HG02885 (cell line): Measurements from ENCODE around the gene SLC35A1.
"Not testable (repeated sequence)": the region's sequence is repeated elsewhere in the genome, so short reads cannot be mapped to it uniquely, and the experiment has no call there.

Source experiments
- ATAC-seq: cut with Tn5 transposase; IDR thresholded peaks from one replicate; pipeline ENCODE4 v1.9.1; 2021; ENCODE audit warnings: mild to moderate bottlenecking; ENCODE audit not compliant: unreplicated experiment, poor library complexity

SLC35A1 gene, protein sequence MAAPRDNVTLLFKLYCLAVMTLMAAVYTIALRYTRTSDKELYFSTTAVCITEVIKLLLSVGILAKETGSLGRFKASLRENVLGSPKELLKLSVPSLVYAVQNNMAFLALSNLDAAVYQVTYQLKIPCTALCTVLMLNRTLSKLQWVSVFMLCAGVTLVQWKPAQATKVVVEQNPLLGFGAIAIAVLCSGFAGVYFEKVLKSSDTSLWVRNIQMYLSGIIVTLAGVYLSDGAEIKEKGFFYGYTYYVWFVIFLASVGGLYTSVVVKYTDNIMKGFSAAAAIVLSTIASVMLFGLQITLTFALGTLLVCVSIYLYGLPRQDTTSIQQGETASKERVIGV

GRCh38 chr6:87472525-87473418 is at the start of gene SLC35A1:
Gene SLC35A1 (plus strand): TSS chr6:87472974. CDS start chr6:87473004, 30 bp downstream.
- ATAC-seq = peak; percentile 96

DNA sequence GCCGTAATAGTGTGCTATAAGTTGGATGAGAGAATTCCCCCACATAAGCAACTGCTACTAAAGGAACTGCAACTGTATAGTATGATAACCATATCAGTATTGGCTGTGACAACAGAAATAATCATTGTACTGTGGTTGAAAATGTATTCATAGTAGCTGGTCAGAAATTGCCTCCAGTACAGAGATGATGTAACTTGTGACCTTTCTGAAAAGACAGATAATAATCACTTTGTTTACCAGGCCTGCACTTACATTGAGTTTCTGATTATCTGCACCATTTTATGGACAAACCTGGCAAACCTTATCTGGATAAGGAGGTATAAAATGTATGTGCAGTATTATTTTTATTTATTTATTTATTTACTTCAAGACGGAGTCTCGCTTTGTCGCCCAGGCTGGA is 46.0 kb upstream of the SLC35A1 start:
- ATAC-seq = no peak

DNA sequence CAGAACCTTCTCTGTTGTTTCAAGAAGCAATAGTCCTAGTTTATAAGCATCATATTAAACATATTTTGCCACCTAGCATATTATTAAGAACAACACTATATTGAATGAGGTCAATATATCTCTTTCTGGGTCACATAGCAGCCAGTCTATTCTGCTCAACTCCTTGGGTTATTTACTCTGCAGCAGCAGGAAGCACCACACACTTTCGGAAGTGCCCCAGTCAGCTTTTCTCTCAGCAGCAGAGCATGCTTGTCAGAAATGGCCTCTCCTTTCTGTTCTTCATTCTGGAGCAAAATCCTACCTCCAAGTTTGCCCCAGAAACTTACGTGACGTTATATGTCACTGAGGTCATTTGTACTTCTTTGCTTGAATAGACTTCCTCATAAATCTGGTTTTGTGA is 42.3 kb upstream of the SLC35A1 start:
- ATAC-seq = no peak

GRCh38 chr6:87431263-87431662 is 41.5 kb upstream of the SLC35A1 start:
- no peak for ATAC-seq

DNA sequence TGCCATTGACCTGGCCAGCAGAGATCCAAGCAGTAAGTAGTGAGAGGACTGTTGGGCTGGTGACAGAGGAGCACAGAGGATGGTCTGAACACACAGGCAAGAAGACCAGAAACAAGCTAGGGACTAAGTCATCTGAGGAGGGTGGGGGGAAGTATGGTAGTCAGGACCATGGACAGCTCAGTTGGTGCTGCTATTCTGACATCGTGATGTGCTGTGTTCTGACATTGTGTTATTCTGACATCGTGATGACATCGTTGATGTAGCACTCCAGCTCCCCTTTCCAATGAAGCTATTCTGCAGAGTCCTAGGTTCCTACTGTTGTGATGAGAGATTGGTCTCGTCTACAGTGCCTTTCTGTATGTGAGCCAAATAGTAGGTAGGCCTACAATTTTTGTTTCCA is 36.3 kb upstream of the SLC35A1 start:
- peak; percentile 51 for ATAC-seq

DNA sequence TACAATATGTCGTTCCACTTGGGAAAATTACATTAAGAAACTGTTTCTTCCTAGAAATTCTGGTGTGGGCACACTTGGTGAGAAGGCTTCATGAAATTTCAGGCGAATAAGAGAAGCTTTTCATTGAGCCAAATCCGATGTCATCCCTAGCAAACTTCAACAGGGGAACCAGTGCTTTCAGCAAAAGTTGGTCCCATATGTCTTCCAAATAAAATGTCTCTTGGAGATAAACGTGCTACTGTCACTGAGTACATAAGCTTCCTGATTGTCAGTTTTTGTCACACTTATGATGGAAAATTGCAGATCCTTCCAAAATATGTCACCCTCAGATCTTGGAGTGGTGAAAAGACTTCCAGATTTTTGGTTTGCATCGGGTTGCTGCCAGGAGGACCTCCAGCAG is 31.1 kb upstream of the SLC35A1 start:
- ATAC-seq = no peak

- no peak for ATAC-seq
Observed at GRCh38 chr6:87444362-87444761, 28.4 kb upstream of the SLC35A1 start.

DNA sequence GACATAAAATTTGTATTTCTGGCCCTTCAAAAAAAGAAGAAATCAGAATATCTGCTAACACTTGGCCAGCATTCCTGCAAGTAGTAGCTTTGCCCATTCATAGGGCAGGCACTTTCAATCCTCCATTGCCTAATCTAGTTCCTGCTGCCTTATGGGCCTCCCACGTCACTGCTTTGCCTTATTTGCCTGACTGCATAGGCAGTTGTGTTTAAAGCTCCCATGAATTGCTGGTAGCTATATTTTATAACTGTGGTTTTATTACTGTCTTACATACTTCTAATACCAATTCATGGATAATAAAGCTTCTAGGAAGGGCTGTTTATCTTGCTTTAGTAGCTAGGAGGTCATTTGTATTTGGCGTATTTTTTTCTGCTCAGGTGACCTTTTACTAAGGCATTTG is 7.7 kb upstream of the SLC35A1 start:
- no peak for ATAC-seq

GRCh38 chr6:87473419-87473903 is 687 bp downstream of the SLC35A1 start:
- peak; percentile 72 for ATAC-seq

GRCh38 chr6:87481931-87482330 is 9.2 kb downstream of the SLC35A1 start:
- ATAC-seq = no peak

GRCh38 chr6:87482366-87482765 is 9.6 kb downstream of the SLC35A1 start:
- no peak for ATAC-seq

DNA sequence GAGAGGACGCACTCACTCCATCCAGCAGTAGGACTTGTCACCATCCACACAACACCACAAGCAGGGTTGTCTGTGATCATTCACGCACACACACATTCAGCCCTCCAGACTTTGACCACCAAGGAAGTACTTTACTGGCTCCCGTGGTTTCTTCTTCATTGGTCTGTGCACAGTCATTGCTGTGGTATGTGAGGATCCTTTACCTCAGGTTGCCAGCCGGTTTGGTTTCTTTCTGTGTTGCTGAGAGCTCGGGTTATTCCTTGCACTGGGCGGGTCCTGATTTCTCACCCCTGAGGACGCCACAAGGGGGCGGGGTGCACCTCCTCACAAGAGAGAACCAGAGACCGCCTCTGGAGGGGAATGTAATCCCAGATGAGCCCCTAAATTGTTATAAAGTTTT is 11.2 kb downstream of the SLC35A1 start:
- ATAC-seq = no peak

DNA sequence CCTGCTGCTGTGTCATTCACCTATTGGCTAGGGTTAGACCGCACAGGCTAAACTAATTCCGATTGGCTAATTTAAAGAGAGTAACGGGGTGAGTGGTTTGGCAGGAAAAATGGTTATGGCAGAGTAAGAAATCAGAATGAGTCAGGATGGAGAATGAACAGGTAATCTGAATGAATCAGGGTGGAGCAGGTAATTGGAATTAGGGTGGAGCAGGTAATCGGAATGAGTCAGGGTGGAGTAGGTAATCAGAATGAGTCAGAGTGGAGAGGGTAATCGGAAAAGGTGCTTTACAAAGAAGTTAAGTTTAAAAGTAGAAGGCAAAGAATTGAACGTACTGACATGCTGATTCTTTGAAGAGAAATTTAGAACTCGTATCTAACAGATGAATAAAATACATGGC is 11.7 kb downstream of the SLC35A1 start:
- ATAC-seq = no peak

GRCh38 chr6:87487555-87487954 is 14.8 kb downstream of the SLC35A1 start:
- no peak for ATAC-seq

DNA sequence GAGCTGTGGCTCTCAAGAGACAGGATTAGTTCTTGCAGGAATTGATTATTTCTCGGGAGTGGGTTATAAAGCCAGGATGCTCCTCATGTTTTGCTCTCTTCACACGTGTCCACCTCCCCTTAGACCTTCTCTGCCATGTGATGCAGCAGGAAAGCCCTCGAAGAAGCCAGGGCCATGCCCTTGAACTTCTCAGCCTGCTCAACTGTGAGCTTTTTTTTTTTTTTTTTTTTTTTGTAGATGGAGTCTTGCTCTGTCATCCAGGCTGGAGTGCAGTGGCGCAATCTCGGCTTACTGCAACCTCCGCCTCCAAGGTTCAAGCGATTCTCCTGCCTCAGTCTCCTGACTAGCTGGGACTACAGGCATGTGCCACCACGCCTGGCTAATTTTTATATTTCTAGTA is 16.6 kb downstream of the SLC35A1 start:
- ATAC-seq = not testable (repeated sequence)

DNA sequence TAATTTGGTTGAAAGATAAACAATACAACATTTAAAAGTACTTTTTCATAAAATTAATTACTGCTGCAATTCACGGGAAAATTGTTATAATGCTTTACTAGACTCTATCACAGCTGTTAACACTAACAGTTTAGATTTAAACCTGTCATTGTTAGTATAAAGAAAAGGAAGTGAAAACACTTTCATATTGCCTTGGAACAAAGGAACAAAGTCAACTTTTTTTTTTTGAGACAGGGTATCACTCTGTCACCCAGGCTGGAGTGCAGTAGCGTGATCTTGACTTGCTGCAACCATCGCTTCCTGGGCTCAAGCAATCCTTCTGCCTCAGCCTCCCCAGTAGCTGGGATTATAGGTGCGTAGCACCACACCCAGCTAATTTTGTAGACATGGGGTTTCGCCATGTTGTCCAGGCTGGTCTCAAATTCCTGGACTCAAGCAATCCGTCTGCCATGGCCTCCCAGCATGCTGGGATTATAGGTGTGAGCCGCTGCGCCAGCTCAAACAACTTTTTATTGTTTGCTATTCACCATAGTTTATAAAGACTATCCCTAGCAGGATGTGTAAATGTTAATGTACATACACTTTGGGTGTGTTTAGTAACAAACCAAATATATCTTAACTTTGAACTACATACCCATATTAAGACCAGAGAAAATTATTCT is 22.1 kb downstream of the SLC35A1 start:
- peak; percentile 94 for ATAC-seq

DNA sequence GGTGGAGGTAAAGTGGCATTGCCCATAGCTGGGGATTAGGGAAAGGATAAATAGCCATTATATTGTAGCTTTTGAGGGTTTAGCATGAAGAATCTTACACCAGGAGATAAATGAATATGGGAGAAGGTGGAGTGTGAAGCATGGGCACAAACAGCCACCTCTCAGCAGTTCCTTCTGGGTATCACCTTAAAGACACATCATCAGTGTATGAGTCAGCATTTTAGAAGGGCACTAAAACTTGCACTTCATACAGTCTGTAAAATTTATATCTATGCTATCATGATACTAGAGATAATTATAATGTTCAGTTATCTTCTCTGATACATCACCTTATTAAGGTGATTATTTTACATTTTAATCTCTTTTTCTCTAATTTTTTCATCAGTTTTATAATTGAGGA is 25.3 kb downstream of the SLC35A1 start:
- no peak for ATAC-seq

- no peak for ATAC-seq
Observed at GRCh38 chr6:87501809-87502572, 29.2 kb downstream of the SLC35A1 start.

DNA sequence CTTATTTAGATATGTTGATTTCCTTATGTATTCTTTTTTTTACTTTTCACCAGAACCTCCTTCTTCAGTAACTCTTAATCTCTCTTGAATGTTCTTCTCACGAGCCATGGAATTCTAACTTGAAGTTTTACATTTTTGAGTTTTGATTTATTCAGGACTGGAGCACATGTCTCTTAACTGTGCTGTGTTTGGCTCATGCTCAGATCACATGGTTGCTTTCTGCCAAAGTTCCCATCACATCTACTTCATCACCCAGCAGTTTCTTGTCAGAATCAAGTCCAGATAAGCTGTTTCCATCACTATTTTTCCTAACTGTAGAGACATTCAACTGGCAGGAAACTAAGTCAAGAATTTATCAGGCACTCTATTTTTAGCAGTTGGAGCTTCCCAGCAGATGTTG is 31.7 kb downstream of the SLC35A1 start:
- ATAC-seq = no peak

- ATAC-seq = no peak
Observed at GRCh38 chr6:87514831-87515230, 42.1 kb downstream of the SLC35A1 start.
